PC-9 (cell line): ENCODE data around the gene PRKCA. TPM values are rescaled to one million over a fixed set of nuclear protein-coding genes. Genes with fewer than 3 reads are reported as not detected.

Experiments used
- BruUV-seq: library from RNA; stranded (reverse); fragments of 400-500 nt; replicated peaks from 2 replicates; lab custom pipeline; 2021; lab: Mats Ljungman, UMichigan
- CTCF ChIA-PET: fragments of 300-600 bp; sonication (Branson Sonifier 250); formaldehyde crosslinking; loops from one replicate; lab custom pipeline; 2022; ENCODE audit warnings: antibody characterized with exemption; lab: Charles Lee
- POLR2A ChIA-PET: fragments of 300-600 bp; sonication (Branson Sonifier 250); formaldehyde crosslinking; loops from one replicate; lab custom pipeline; 2022; ENCODE audit warnings: antibody characterized with exemption; ENCODE audit not compliant: unreplicated experiment; lab: Charles Lee
- DNase-seq, 2 experiments: peaks; one replicate each; pipeline versions ENCODE4 v3.0.0 to v3.0.0-alpha.2; 2015 to 2022; ENCODE audit warnings: mixed read lengths in 1 of 2
- H2AFZ ChIP-seq: fragments of 200-600 bp; sonication (generic); 2 replicates; pipeline ENCODE4 v1.8.1; 2017; ENCODE audit warnings: antibody characterized with exemption
- H3F3A ChIP-seq: fragments of 200-600 bp; sonication (generic); 2 replicates; pipeline ENCODE4 v1.8.1; 2017; ENCODE audit warnings: antibody characterized with exemption, mild to moderate bottlenecking, low read depth; ENCODE audit not compliant: insufficient read depth
- H3K27ac ChIP-seq: fragments of 200-600 bp; sonication (generic); 2 replicates; pipeline ENCODE4 v1.6.1; 2016; ENCODE audit warnings: mixed run types
- H3K27me3 ChIP-seq: fragments of 200-600 bp; sonication (generic); 2 replicates; pipeline ENCODE4 v1.6.1; 2016; ENCODE audit warnings: low read depth, mixed run types; ENCODE audit not compliant: insufficient read depth
- H3K36me3 ChIP-seq: fragments of 200-600 bp; sonication (generic); 2 replicates; pipeline ENCODE4 v1.6.1; 2016; ENCODE audit warnings: low read depth, mixed run types
- H3K4me1 ChIP-seq: fragments of 200-600 bp; sonication (generic); replicated peaks from 2 replicates; pipeline ENCODE4 v1.6.1; 2016; ENCODE audit warnings: mixed run types; ENCODE audit not compliant: insufficient read depth
- H3K4me2 ChIP-seq: fragments of 200-600 bp; sonication (generic); 2 replicates; pipeline ENCODE4 v1.6.1; 2017; ENCODE audit warnings: mixed run types
- H3K4me3 ChIP-seq: fragments of 200-600 bp; sonication (generic); 2 replicates; pipeline ENCODE4 v1.6.1; 2016; ENCODE audit warnings: mixed run types
- H3K79me2 ChIP-seq: fragments of 200-600 bp; sonication (generic); 2 replicates; pipeline ENCODE4 v1.6.1; 2017; ENCODE audit warnings: low read depth, mixed run types
- H3K9me2 ChIP-seq: fragments of 200-600 bp; sonication (generic); 2 replicates; pipeline ENCODE4 v1.8.1; 2017; ENCODE audit warnings: mild to moderate bottlenecking; ENCODE audit not compliant: insufficient read depth
- H3K9me3 ChIP-seq: fragments of 200-600 bp; sonication (generic); 2 replicates; pipeline ENCODE4 v1.8.1; 2016; ENCODE audit warnings: low read depth; ENCODE audit not compliant: insufficient read depth
- H4K20me1 ChIP-seq: fragments of 200-600 bp; sonication (generic); 2 replicates; pipeline ENCODE4 v1.8.1; 2017; ENCODE audit not compliant: insufficient read depth
- EZH2 ChIP-seq: fragments of 200-600 bp; sonication (generic); IDR thresholded peaks from 2 replicates; pipeline ENCODE4 v1.8.0; 2017; ENCODE audit warnings: antibody characterized with exemption, low read depth
- intact Hi-C: fragments of 100-400 bp; cut with micrococcal nuclease; formaldehyde crosslinking; loops from one replicate; pipeline ENCODE4 v1.10.0; 2022; ENCODE audit not compliant: unreplicated experiment
- total RNA-seq: library from RNA; stranded (reverse); gene quantifications from 2 replicates; pipeline ENCODE4 v1.2.3, GENCODE V29; 2021
- TF ChIP-seq, protein P1 (sequence below): fragments of 200-600 bp; sonication (generic); conservative IDR thresholded peaks from 2 replicates; pipeline ENCODE4 v1.6.1; 2017; ENCODE audit warnings: mixed run types, antibody characterized with exemption, mild to moderate bottlenecking, moderate library complexity

PRKCA gene
- total RNA-seq, 1 experiment from 2014 or later: 23.1 TPM

DNA sequence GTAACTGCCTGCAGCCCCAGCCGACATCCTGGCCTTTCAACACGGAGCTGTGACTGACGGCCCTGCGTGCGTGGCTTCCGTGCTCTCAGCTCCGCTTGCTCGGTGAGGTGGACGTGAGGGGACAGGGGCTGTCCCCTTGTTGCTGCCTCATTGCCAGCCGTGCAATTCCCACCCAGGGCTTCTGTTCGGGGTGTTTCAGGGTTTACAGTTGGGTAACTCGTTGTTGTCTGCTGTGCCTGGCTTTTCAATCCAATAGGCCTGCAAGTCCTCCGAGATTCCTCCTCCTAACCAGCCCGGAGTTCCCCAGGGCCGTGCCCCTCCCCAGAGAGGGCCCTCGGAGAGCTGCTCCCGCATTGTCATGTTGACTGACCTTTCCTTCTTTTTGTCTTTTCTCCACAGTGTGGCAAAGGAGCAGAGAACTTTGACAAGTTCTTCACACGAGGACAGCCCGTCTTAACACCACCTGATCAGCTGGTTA, 501.1 kb downstream of the PRKCA start:
- intact Hi-C loops: no loop called here
- peaks cover 2% of the 10 kb centered on the region; the same call in 1 of the 2 replicates for H3F3A ChIP-seq
- TF ChIP-seq EZH2: no peak
- H3K4me3 ChIP-seq: no peak overlapping the region
- no peak overlapping the region for H2AFZ ChIP-seq
- no peaks in the 10 kb centered on the region for H3K27me3 ChIP-seq
- no peaks in the 10 kb centered on the region for H3K9me3 ChIP-seq
- no peaks in the 10 kb centered on the region for H3K4me1 ChIP-seq
- H3K9me2 ChIP-seq: no peaks in the 10 kb centered on the region
- BruUV-seq: no TSS peak
- no peaks in the 10 kb centered on the region for H4K20me1 ChIP-seq
- ChIA-PET POLR2A (no interaction called here), CTCF (no interaction called here)
- H3K4me2 ChIP-seq: no peak overlapping the region
- DNase-seq: no peak
- no peaks in the 10 kb centered on the region for H3K36me3 ChIP-seq
- no peaks in the 10 kb centered on the region for H3K79me2 ChIP-seq
- H3K27ac ChIP-seq: no peak overlapping the region

DNA sequence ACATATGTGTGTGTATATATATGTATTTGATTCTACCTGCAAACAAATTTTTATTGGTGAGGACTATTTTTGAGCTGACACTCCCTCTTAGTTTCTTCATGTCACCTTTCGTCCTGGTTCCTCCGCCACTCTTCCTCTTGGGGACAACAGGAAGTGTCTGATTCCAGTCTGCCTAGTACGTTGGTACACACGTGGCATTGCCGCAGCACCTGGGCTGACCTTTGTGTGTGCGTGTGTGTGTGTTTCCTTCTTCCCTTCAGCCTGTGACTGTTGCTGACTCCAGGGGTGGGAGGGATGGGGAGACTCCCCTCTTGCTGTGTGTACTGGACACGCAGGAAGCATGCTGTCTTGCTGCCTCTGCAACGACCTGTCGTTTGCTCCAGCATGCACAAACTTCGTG, 503.2 kb downstream of the PRKCA start:
- CTCF ChIA-PET: no interaction called here
- Histone ChIP-seq H2AFZ (no peak overlapping the region), H3K9me3 (no peaks in the 10 kb centered on the region), H3K4me3 (no peak overlapping the region), H4K20me1 (no peaks in the 10 kb centered on the region), H3K4me1 (no peaks in the 10 kb centered on the region), H3K4me2 (no peak overlapping the region), H3K36me3 (no peaks in the 10 kb centered on the region), H3K9me2 (no peaks in the 10 kb centered on the region), H3F3A (peaks cover 9% of the 10 kb centered on the region; the same call in 1 of the 2 replicates), H3K27ac (no peak overlapping the region), H3K79me2 (no peaks in the 10 kb centered on the region), H3K27me3 (no peaks in the 10 kb centered on the region)
- intact Hi-C loops: no loop called here
- POLR2A ChIA-PET: no interaction called here
- BruUV-seq: no TSS peak
- no peak for DNase-seq
- TF ChIP-seq, protein P1, sequence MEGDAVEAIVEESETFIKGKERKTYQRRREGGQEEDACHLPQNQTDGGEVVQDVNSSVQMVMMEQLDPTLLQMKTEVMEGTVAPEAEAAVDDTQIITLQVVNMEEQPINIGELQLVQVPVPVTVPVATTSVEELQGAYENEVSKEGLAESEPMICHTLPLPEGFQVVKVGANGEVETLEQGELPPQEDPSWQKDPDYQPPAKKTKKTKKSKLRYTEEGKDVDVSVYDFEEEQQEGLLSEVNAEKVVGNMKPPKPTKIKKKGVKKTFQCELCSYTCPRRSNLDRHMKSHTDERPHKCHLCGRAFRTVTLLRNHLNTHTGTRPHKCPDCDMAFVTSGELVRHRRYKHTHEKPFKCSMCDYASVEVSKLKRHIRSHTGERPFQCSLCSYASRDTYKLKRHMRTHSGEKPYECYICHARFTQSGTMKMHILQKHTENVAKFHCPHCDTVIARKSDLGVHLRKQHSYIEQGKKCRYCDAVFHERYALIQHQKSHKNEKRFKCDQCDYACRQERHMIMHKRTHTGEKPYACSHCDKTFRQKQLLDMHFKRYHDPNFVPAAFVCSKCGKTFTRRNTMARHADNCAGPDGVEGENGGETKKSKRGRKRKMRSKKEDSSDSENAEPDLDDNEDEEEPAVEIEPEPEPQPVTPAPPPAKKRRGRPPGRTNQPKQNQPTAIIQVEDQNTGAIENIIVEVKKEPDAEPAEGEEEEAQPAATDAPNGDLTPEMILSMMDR: no peak
- no peak for TF ChIP-seq EZH2

DNA sequence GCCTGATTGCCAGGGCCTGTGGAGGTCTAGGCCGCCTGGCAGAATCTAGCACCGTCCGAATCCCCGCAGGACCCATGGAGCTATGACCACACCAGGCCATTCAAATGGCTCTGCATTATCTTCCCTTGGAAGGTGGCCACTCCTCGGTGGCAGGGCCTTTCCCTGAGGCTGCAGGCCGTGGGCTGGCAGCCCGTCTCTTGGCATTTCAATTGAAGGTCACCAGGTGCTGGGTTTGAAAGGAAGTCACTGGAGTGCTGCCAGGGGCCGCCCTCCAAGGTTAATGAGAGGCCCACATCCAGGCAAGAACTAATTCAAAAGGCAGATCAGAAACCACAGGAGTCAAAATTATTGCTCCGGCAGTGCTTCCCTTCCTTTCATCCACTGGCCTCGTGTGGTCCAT, 504.8 kb downstream of the PRKCA start:
- no peak overlapping the region for H3K4me3 ChIP-seq
- DNase-seq: no peak
- no peak overlapping the region for H3K4me2 ChIP-seq
- CTCF ChIA-PET: no interaction called here
- no peaks in the 10 kb centered on the region for H4K20me1 ChIP-seq
- POLR2A ChIA-PET: no interaction called here
- H3K9me2 ChIP-seq: no peaks in the 10 kb centered on the region
- H2AFZ ChIP-seq: no peak overlapping the region
- peaks cover 3% of the 10 kb centered on the region for H3K27me3 ChIP-seq
- intact Hi-C loops: no loop called here
- no peak overlapping the region for H3K27ac ChIP-seq
- no peaks in the 10 kb centered on the region for H3K4me1 ChIP-seq
- no TSS peak for BruUV-seq
- H3F3A ChIP-seq: peaks cover 9% of the 10 kb centered on the region; the same call in 1 of the 2 replicates
- H3K9me3 ChIP-seq: no peaks in the 10 kb centered on the region
- no peaks in the 10 kb centered on the region for H3K36me3 ChIP-seq
- TF ChIP-seq EZH2: no peak
- TF ChIP-seq, protein P1: no peak
- H3K79me2 ChIP-seq: no peaks in the 10 kb centered on the region

DNA sequence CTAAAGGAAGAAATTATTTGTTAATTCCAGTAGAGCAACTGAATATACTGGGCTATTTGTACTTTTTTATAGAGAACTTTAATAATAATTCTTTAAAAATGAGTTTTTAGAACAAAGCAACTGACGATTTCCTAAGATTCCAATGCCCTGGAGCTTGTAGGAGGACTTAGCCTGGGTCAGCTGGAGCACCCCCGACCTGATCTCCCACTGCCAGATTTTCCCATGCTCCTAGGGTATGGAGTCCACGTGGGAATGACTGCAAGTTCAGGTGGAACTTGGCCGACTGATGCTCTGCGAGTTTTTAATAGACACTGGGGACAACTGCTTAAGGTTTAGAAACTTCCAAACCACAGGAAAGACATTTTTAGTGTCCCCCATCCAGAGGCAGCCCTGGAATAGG, 507.0 kb downstream of the PRKCA start:
- DNase-seq: no peak
- no peaks in the 10 kb centered on the region for H3K36me3 ChIP-seq
- H3K9me2 ChIP-seq: no peaks in the 10 kb centered on the region
- peaks cover 21% of the 10 kb centered on the region for H3K27me3 ChIP-seq
- CTCF ChIA-PET: no interaction called here
- H3K4me1 ChIP-seq: no peaks in the 10 kb centered on the region
- TF ChIP-seq, protein P1: no peak
- TF ChIP-seq EZH2: no peak
- H4K20me1 ChIP-seq: no peaks in the 10 kb centered on the region
- no peak overlapping the region for H3K4me3 ChIP-seq
- no peak overlapping the region for H3K27ac ChIP-seq
- H3K4me2 ChIP-seq: no peak overlapping the region
- intact Hi-C loops: no loop called here
- POLR2A ChIA-PET: no interaction called here
- BruUV-seq: no TSS peak
- H3K9me3 ChIP-seq: no peaks in the 10 kb centered on the region
- no peaks in the 10 kb centered on the region for H3K79me2 ChIP-seq
- peaks cover 9% of the 10 kb centered on the region; the same call in 1 of the 2 replicates for H3F3A ChIP-seq
- no peak overlapping the region for H2AFZ ChIP-seq
